GM23248 (cell line): ENCODE measurements around the gene TBX19. TPM values are rescaled to one million over a fixed set of nuclear protein-coding genes. Genes with fewer than 3 reads are reported as not detected.

Experiments
- DNase-seq: peaks from one replicate; pipeline ENCODE4 v3.0.0-alpha.2; 2015
- H2AFZ ChIP-seq: fragments of 200-600 bp; sonication (generic); 2 replicates; pipeline ENCODE4 v1.6.1; 2016; ENCODE audit warnings: antibody characterized with exemption
- H3F3A ChIP-seq: fragments of 200-600 bp; sonication (generic); 2 replicates; pipeline ENCODE4 v1.6.1; 2016; ENCODE audit warnings: mild to moderate bottlenecking, antibody characterized with exemption, mixed run types; ENCODE audit not compliant: insufficient read depth
- H3K27ac ChIP-seq: fragments of 200-600 bp; sonication (generic); 2 replicates; pipeline ENCODE4 v1.5.1; 2016; ENCODE audit warnings: mild to moderate bottlenecking
- H3K27me3 ChIP-seq: fragments of 200-600 bp; sonication (generic); replicated peaks from 2 replicates; pipeline ENCODE4 v1.6.1; 2016; ENCODE audit warnings: mild to moderate bottlenecking; ENCODE audit not compliant: insufficient read depth
- H3K36me3 ChIP-seq: fragments of 200-600 bp; sonication (generic); 2 replicates; pipeline ENCODE4 v1.6.1; 2016; ENCODE audit warnings: low read depth, mild to moderate bottlenecking
- H3K4me1 ChIP-seq: fragments of 200-600 bp; sonication (generic); 2 replicates; pipeline ENCODE4 v1.6.1; 2016; ENCODE audit warnings: mild to moderate bottlenecking; ENCODE audit not compliant: insufficient read depth
- H3K4me2 ChIP-seq: fragments of 200-600 bp; sonication (generic); one replicate; pipeline ENCODE4 v1.6.1; 2016; ENCODE audit warnings: mild to moderate bottlenecking; ENCODE audit not compliant: unreplicated experiment
- H3K4me3 ChIP-seq: fragments of 200-600 bp; sonication (generic); 2 replicates; pipeline ENCODE4 v1.5.1; 2016; ENCODE audit warnings: mild to moderate bottlenecking
- H3K79me2 ChIP-seq: fragments of 200-600 bp; sonication (generic); 2 replicates; pipeline ENCODE4 v1.6.1; 2016; ENCODE audit warnings: mild to moderate bottlenecking; ENCODE audit not compliant: insufficient read depth
- H3K9ac ChIP-seq: fragments of 200-600 bp; sonication (generic); 2 replicates; pipeline ENCODE4 v1.6.1; 2016; ENCODE audit warnings: mild to moderate bottlenecking
- H3K9me2 ChIP-seq: fragments of 200-600 bp; sonication (generic); 2 replicates; pipeline ENCODE4 v1.6.1; 2016; ENCODE audit warnings: mixed run types, mild to moderate bottlenecking, moderate library complexity; ENCODE audit not compliant: insufficient read depth
- H3K9me3 ChIP-seq: fragments of 200-600 bp; sonication (generic); one replicate; pipeline ENCODE4 v1.6.1; 2017; ENCODE audit warnings: low read depth
- H4K20me1 ChIP-seq: fragments of 200-600 bp; sonication (generic); 2 replicates; pipeline ENCODE4 v1.6.0; 2016; ENCODE audit not compliant: insufficient read depth
- EZH2 ChIP-seq: fragments of 200-600 bp; sonication (generic); IDR thresholded peaks from 2 replicates; pipeline ENCODE4 v1.6.1; 2018; ENCODE audit warnings: antibody characterized with exemption, mild to moderate bottlenecking; ENCODE audit not compliant: insufficient read depth, poor library complexity, severe bottlenecking
- EZH2phosphoT487 ChIP-seq: fragments of 200-600 bp; sonication (generic); IDR thresholded peaks from 2 replicates; pipeline ENCODE4 v1.6.1; 2018; ENCODE audit warnings: antibody characterized with exemption, moderate library complexity, mild to moderate bottlenecking, low read depth; ENCODE audit not compliant: insufficient read depth
- WGBS, 2 experiments: methylation state at CpG; one replicate each; pipeline ENCODE4 v1.1.6; 2015 to 2017; ENCODE audit warnings: low lambda C conversion rate in 2 of 2, low coverage in 1 of 2; ENCODE audit errors: missing lambda C conversion rate in 2 of 2; 5-methylcytosine and 5-hydroxymethylcytosine counted together
- in situ Hi-C: fragments of 300-500 bp; cut with MboI; formaldehyde crosslinking; loops from 2 replicates; pipeline ENCODE4 v1.15.0; 2020
- polyA plus RNA-seq: library from polyadenylated mRNA; unstranded; fragments of >200 nt; fragmentation: Nextera tagmentation; extraction: Ambion mirVana; gene quantifications from 2 replicates; pipeline ENCODE4 v1.2.1, GENCODE V29; 2016
- total RNA-seq: library from RNA; depleted of rRNA; stranded (reverse); fragments of >200 nt; shearing (Covaris generic); gene quantifications from 2 replicates; pipeline ENCODE4 v1.2.3, GENCODE V29; 2014

TBX19 gene
- total and polyA plus RNA-seq, 2 experiments from 2014 or later, result 1.1 to 1.2 TPM

DNA sequence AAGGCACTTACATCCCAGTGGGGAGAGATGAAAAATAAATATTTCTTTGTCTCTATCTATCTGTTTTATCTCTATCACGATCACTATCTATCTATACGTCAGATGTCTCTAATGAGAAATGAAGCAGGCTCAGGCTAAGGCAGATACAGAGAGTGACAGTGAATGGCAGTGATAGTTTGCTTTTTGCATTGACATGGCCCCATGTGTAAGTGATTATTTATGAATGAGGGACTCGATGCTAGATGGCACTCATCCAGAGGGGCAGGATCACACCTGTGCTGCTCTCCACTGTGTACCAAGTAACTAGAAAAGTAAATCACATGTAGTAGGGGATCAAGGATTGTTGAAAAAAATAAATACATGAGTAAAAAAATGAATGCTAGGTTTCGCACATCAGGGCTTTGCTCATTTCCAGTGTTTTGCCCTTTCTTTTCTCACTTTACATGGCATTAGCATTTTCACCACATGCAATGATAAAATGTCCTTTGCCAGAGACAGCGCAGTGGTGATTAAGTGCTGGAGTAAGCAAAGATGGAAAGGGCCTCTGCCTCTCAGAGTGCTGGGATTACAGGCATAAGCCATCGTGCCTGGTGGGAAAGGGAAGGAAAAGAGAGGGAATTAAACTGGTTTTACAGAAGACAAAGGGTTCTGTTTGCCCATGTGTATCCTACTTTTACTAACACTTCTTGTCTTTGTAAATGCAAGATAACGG, 16.5 kb downstream of the TBX19 start:
- H3K27me3 ChIP-seq, result no peaks in the 10 kb centered on the region
- in situ Hi-C loops, result no loop called here
- H4K20me1 ChIP-seq, result no peaks in the 10 kb centered on the region
- no peak overlapping the region for H2AFZ ChIP-seq
- H3K4me3 ChIP-seq, result no peak overlapping the region
- peaks cover 13% of the 10 kb centered on the region for H3F3A ChIP-seq
- no peaks in the 10 kb centered on the region for H3K9me3 ChIP-seq
- H3K4me1 ChIP-seq, result peaks cover 19% of the 10 kb centered on the region
- no peak for DNase-seq
- H3K9me2 ChIP-seq, result no peaks in the 10 kb centered on the region
- H3K9ac ChIP-seq, result no peak overlapping the region
- TF ChIP-seq EZH2, result no peak
- TF ChIP-seq EZH2phosphoT487, result no peak
- H3K4me2 ChIP-seq, result no peak overlapping the region
- no peaks in the 10 kb centered on the region for H3K79me2 ChIP-seq
- 86 to 89% methylated on average over 7 of the region's 7 CpGs for WGBS, 2 experiments
- no peaks in the 10 kb centered on the region for H3K36me3 ChIP-seq
- H3K27ac ChIP-seq, result no peak overlapping the region

DNA sequence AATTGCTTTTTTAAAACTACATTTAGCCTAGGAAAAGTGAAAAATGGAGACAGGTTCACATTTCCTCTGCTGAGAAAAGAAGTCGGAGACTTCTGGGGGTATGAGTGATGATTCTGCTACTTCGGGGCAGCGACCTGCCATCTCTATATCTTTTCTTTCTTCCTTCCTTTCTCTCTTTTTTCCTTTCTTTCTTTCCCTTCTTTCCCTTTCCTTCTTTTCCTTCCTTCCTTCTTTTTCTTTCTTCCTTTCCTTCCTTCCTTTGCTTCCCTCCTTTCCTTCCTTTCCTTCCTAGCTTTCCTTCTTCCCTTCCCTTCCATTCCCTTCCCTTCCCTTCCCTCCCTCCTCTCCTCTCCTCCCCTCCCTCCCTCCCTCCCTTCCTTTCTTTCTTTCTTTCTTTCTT, 17.8 kb downstream of the TBX19 start:
- TF ChIP-seq EZH2 (no peak), EZH2phosphoT487 (no peak)
- no peak overlapping the region for H2AFZ ChIP-seq
- in situ Hi-C loops, result no loop called here
- no peak overlapping the region for H3K27ac ChIP-seq
- no peaks in the 10 kb centered on the region for H3K27me3 ChIP-seq
- H3F3A ChIP-seq, result peaks cover 18% of the 10 kb centered on the region
- H3K79me2 ChIP-seq, result no peaks in the 10 kb centered on the region
- no peaks in the 10 kb centered on the region for H4K20me1 ChIP-seq
- no peak overlapping the region for H3K4me3 ChIP-seq
- no peak overlapping the region for H3K4me2 ChIP-seq
- peaks cover 24% of the 10 kb centered on the region for H3K4me1 ChIP-seq
- DNase-seq, result no peak
- H3K36me3 ChIP-seq, result no peaks in the 10 kb centered on the region
- no peaks in the 10 kb centered on the region for H3K9me3 ChIP-seq
- H3K9me2 ChIP-seq, result no peaks in the 10 kb centered on the region
- no peak overlapping the region for H3K9ac ChIP-seq
- WGBS, 2 experiments, result 80 to 97% methylated on average over 3 of the region's 3 CpGs

DNA sequence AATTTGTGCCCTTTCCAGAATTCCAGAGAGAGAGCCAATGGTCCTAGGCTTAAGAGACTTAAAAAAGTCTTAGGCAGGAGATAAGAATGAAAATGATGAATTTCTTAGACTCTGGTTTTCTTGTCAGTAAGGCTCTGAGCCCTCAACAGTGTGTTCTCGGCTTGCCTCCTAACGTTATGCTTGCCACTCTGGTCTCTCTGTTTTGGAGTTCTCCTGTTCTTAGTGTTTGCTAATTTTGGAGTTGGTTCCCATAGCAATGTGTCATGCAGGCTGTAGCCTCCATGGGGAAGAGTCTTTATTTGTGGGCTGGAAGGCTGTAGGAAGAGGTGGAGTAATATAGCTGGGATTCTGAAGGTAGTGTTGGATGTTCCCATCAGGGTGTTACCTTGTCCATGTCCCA, 19.9 kb downstream of the TBX19 start:
- WGBS, 2 experiments, result 95 to 96% methylated on average over 2 of the region's 2 CpGs
- Histone ChIP-seq H4K20me1 (no peaks in the 10 kb centered on the region), H3K9ac (no peak overlapping the region), H3K4me2 (no peak overlapping the region), H2AFZ (no peak overlapping the region), H3K27me3 (no peaks in the 10 kb centered on the region), H3K79me2 (no peaks in the 10 kb centered on the region), H3K27ac (no peak overlapping the region), H3K9me3 (no peaks in the 10 kb centered on the region), H3K4me1 (peaks cover 24% of the 10 kb centered on the region), H3K36me3 (no peaks in the 10 kb centered on the region), H3K9me2 (no peaks in the 10 kb centered on the region), H3F3A (peaks cover 18% of the 10 kb centered on the region), H3K4me3 (no peak overlapping the region)
- peak; percentile 19 for DNase-seq
- no peak for TF ChIP-seq EZH2
- no peak for TF ChIP-seq EZH2phosphoT487
- in situ Hi-C loops, result no loop called here

DNA sequence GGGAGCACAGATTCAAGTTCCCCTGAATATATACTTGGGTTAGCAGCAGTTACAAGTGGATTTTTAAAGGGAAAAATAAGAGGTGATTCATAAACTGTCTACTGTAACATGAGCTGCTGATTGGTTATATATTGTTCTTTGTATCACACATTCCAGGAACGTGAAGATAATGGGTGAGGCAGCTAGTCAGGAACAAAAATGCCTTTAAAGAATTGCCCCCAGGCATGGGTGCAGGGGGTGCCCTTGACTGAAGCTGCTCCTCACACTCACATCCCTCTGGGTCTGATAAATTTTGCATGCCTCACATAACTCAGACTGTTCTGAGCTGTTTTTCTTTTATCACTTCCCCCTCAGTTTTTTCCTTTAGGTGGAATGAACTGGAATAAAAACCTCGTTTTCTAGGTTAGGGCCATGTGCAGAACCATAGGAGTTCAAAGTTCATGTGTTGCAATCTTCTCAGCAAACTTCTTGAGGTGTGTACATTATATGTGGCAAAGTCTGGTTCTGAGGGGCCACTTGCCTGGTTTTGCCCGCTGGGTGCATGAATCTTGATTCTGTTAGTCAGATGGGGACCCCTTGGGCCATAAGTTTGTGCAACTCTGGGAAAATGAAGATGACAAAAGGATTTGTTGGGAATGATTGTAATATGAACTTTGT, 21.1 kb downstream of the TBX19 start:
- Histone ChIP-seq H3K4me2 (peak overlapping the region; percentile 64), H2AFZ (0 out of 2 replicates have a peak overlapping the region, but pooled peaks have one; percentile 22), H3K79me2 (no peaks in the 10 kb centered on the region), H4K20me1 (no peaks in the 10 kb centered on the region), H3K9ac (no peak overlapping the region; the same call in 1 of the 2 replicates), H3K9me2 (no peaks in the 10 kb centered on the region), H3K27me3 (no peaks in the 10 kb centered on the region), H3K4me1 (peaks cover 24% of the 10 kb centered on the region), H3K36me3 (no peaks in the 10 kb centered on the region), H3F3A (peaks cover 18% of the 10 kb centered on the region), H3K4me3 (peak overlapping the region; percentile 12; the same call in 1 of the 2 replicates), H3K27ac (peak overlapping the region; percentile 63), H3K9me3 (no peaks in the 10 kb centered on the region)
- in situ Hi-C loops, result no loop called here
- DNase-seq, result peak; percentile 82
- WGBS, 2 experiments, result 32 to 40% methylated on average over 3 of the region's 3 CpGs
- no peak for TF ChIP-seq EZH2phosphoT487
- TF ChIP-seq EZH2, result no peak
